Measurements from ENCODE around the gene ZBTB47. TPM values are rescaled to one million over a fixed set of nuclear protein-coding genes. Genes with fewer than 3 reads are reported as not detected.

ZBTB47 gene
- total and polyA plus RNA-seq, 2 experiments from 2014 or later = 7.0 to 14.2 TPM

DNA sequence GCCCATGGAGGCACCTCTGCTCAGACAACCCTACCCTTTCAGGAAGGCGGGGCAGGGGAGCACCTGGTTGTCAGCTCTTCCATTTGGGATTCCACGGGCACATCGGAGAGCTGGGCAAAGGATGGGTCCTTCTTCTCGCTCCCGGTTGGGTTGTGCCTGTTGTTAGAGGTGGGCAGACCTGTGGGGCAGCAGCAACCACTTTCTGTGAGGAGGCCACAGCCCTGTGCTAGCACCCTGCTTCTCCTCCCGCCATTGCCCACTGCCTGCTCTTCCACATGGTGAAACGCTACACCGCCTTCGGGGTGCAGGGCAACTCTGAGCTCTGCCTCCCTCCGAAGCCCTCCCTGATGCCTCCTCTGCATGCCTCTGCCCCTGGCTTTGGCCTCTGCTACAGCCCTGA, 56.1 kb downstream of the ZBTB47 start:
- H2AFZ ChIP-seq = no peak overlapping the region
- 93% methylated on average over 10 of the region's 10 CpGs for WGBS (ENCODE audit: low lambda C conversion rate, missing lambda C conversion rate)
- no peak overlapping the region for H3K27ac ChIP-seq
- H3K4me1 ChIP-seq (ENCODE audit: insufficient read depth) = no peaks in the 10 kb centered on the region
- no peak overlapping the region for H3K4me2 ChIP-seq
- no peaks in the 10 kb centered on the region for H3K9me3 ChIP-seq (ENCODE audit: low read depth)
- no peak overlapping the region for H3K4me3 ChIP-seq
- H3K79me2 ChIP-seq = no peaks in the 10 kb centered on the region
- no peaks in the 10 kb centered on the region for H3K36me3 ChIP-seq (replicated peaks; ENCODE audit: insufficient read depth, low read depth)
- TF ChIP-seq EZH2 (IDR thresholded peaks at IDR 0.05; ENCODE audit: borderline replicate concordance) = no peak
- TF ChIP-seq, protein P1, sequence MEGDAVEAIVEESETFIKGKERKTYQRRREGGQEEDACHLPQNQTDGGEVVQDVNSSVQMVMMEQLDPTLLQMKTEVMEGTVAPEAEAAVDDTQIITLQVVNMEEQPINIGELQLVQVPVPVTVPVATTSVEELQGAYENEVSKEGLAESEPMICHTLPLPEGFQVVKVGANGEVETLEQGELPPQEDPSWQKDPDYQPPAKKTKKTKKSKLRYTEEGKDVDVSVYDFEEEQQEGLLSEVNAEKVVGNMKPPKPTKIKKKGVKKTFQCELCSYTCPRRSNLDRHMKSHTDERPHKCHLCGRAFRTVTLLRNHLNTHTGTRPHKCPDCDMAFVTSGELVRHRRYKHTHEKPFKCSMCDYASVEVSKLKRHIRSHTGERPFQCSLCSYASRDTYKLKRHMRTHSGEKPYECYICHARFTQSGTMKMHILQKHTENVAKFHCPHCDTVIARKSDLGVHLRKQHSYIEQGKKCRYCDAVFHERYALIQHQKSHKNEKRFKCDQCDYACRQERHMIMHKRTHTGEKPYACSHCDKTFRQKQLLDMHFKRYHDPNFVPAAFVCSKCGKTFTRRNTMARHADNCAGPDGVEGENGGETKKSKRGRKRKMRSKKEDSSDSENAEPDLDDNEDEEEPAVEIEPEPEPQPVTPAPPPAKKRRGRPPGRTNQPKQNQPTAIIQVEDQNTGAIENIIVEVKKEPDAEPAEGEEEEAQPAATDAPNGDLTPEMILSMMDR (IDR thresholded peaks at IDR 0.05; ENCODE audit: poor library complexity) = no peak
- TF ChIP-seq EZH2phosphoT487 (IDR thresholded peaks at IDR 0.05; ENCODE audit: low read depth, severe bottlenecking, unreplicated experiment) = no peak
- H3K9me2 ChIP-seq (replicated peaks; ENCODE audit: insufficient read depth) = no peaks in the 10 kb centered on the region
- no peak for DNase-seq (ENCODE audit: low spot score)
- H4K20me1 ChIP-seq (ENCODE audit: insufficient read depth, poor library complexity, severe bottlenecking) = no peaks in the 10 kb centered on the region
- no peaks in the 10 kb centered on the region for H3K27me3 ChIP-seq

DNA sequence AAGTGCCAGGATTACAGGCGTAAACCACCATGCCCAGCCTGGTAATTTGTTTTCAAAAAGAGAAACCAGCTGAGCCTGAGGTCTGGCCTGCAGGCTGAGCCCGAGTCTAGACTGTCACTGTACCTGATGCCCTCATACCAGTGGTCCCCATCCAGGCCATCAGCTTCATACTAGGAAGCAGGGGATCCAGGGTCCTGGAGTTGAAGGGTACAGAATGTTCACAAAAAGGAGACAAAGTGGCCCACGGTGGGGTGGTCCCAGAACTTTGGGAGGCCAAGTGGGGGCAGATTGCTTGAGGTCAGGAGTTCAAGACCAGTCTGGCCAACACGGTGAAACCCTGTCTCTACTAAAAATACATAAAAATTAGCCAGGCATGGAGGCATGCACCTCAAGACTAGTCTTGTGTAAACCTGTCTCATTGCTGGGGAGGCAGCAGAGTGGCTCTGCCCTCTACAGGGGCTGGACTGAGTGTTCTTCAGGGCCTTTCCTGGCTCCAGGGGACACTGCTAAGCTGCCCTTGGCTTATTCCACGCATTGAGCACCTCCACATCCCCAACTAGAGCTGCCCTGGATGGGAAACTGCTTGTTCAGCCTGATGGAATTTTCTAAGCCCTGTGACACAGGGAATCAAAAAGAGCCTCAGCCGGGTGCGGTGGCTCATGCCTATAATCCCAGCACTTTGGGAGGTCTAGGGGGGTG, 57.0 kb downstream of the ZBTB47 start:
- no peak overlapping the region for H3K27ac ChIP-seq
- no peaks in the 10 kb centered on the region for H3K79me2 ChIP-seq
- H3K4me1 ChIP-seq (ENCODE audit: insufficient read depth) = no peaks in the 10 kb centered on the region
- H2AFZ ChIP-seq = no peak overlapping the region
- no peaks in the 10 kb centered on the region for H3K27me3 ChIP-seq
- TF ChIP-seq EZH2 (IDR thresholded peaks at IDR 0.05; ENCODE audit: borderline replicate concordance) (no peak), EZH2phosphoT487 (IDR thresholded peaks at IDR 0.05; ENCODE audit: low read depth, severe bottlenecking, unreplicated experiment) (no peak)
- TF ChIP-seq, protein P1 (IDR thresholded peaks at IDR 0.05; ENCODE audit: poor library complexity) = no peak
- no peak overlapping the region for H3K4me3 ChIP-seq
- H3K9me2 ChIP-seq (replicated peaks; ENCODE audit: insufficient read depth) = no peaks in the 10 kb centered on the region
- H3K4me2 ChIP-seq = no peak overlapping the region
- no peaks in the 10 kb centered on the region for H3K36me3 ChIP-seq (replicated peaks; ENCODE audit: insufficient read depth, low read depth)
- WGBS (ENCODE audit: low lambda C conversion rate, missing lambda C conversion rate) = 82% methylated on average over 7 of the region's 7 CpGs
- H3K9me3 ChIP-seq (ENCODE audit: low read depth) = no peaks in the 10 kb centered on the region
- no peak for DNase-seq (ENCODE audit: low spot score)
- H4K20me1 ChIP-seq (ENCODE audit: insufficient read depth, poor library complexity, severe bottlenecking) = no peaks in the 10 kb centered on the region

DNA sequence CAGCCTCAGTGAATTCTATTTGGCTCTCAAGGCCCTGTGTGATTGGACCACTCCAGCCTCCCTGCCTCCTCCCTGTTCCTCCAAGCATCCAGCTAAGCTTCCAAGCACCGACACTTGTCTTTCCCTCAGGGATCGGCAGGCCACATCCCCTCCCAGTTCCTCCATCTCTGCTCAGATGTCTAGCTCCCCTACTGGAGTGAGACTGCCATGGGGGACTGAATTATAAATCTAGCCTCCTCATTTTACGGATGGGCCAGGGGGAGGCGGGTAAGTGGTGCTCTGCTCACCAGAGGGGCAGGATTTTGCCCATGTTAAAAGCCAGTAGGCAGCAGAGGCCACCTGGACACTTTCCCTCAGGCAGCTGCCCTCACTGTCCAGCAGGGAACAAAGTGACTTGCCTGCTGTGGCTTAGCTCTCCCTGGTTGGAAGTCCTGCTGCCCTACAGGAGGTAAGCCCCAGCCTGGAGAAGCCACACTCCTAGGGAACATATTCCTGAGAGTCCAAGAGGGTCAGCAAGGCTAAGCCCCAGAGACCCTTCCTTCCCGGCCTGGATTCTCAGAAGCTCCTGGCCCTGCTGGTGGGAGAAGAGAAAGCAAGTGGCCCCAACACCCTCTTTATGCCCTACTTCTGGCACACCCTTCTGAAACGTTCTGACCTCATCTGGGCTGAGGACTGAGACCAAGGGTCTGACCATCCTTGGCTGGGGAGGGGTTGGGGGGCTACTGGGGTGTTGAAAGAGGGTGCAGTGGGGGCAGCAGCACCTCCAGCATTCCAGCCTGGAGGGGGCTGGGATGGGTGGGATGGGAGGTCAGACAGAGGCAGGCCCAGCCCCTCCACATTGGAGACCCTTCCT, 58.2 kb downstream of the ZBTB47 start:
- H3K4me3 ChIP-seq = no peak overlapping the region

More for the DNA sequence above, 58.2 kb downstream of the ZBTB47 start:
- H3K9me3 ChIP-seq (ENCODE audit: low read depth) = no peaks in the 10 kb centered on the region
- no peaks in the 10 kb centered on the region for H4K20me1 ChIP-seq (ENCODE audit: insufficient read depth, poor library complexity, severe bottlenecking)
- no peaks in the 10 kb centered on the region for H3K27me3 ChIP-seq
- no peaks in the 10 kb centered on the region for H3K36me3 ChIP-seq (replicated peaks; ENCODE audit: insufficient read depth, low read depth)
- no peak for DNase-seq (ENCODE audit: low spot score)
- H3K4me2 ChIP-seq = no peak overlapping the region
- no peak overlapping the region for H3K27ac ChIP-seq
- H3K79me2 ChIP-seq = no peaks in the 10 kb centered on the region
- TF ChIP-seq EZH2phosphoT487 (IDR thresholded peaks at IDR 0.05; ENCODE audit: low read depth, severe bottlenecking, unreplicated experiment) = no peak
- TF ChIP-seq EZH2 (IDR thresholded peaks at IDR 0.05; ENCODE audit: borderline replicate concordance) = no peak
- TF ChIP-seq, protein P1 (IDR thresholded peaks at IDR 0.05; ENCODE audit: poor library complexity) = no peak
- H3K9me2 ChIP-seq (replicated peaks; ENCODE audit: insufficient read depth) = no peaks in the 10 kb centered on the region
- H2AFZ ChIP-seq = no peak overlapping the region
- 62% methylated on average over 6 of the region's 6 CpGs for WGBS (ENCODE audit: low lambda C conversion rate, missing lambda C conversion rate)
- no peaks in the 10 kb centered on the region for H3K4me1 ChIP-seq (ENCODE audit: insufficient read depth)

Data from hepatocyte (in vitro differentiated cells).